ENCODE results near the gene HCN1. TPM values are rescaled to one million over a fixed set of nuclear protein-coding genes. Genes with fewer than 3 reads are reported as not detected.
"Not testable (repeated sequence)": the region's sequence is repeated elsewhere in the genome, so short reads cannot be mapped to it uniquely, and the experiment has no call there.

The HCN1 gene
- polyA plus RNA-seq, 1 donor, result 0.18 TPM

- no peak for DNase-seq
- Histone ChIP-seq H3K9me3 (ENCODE audit: control insufficient read depth, low read depth, low read length) (no peaks in the 10 kb centered on the region), H3K27ac (ENCODE audit: low read length) (no peak overlapping the region), H3K36me3 (ENCODE audit: control insufficient read depth, insufficient read depth, low read length) (no peaks in the 10 kb centered on the region), H3K27me3 (ENCODE audit: control insufficient read depth, insufficient read depth, low read length) (no peaks in the 10 kb centered on the region), H3K4me3 (ENCODE audit: low read length) (no peak overlapping the region), H3K4me1 (ENCODE audit: control insufficient read depth, insufficient read depth, low read length) (no peaks in the 10 kb centered on the region)
- WGBS (ENCODE audit: insufficient coverage, low lambda C conversion rate), result 22% methylated on average over 1 of the region's 1 CpG
These were observed 72.3 kb downstream of the HCN1 start for GRCh38 chr5:45623832-45624231.

GRCh38 chr5:45622365-45622764 lies 73.8 kb downstream of the HCN1 start:
- Histone ChIP-seq H3K27me3 (ENCODE audit: control insufficient read depth, insufficient read depth, low read length) (no peaks in the 10 kb centered on the region), H3K4me3 (ENCODE audit: low read length) (no peak overlapping the region), H3K36me3 (ENCODE audit: control insufficient read depth, insufficient read depth, low read length) (no peaks in the 10 kb centered on the region), H3K9me3 (ENCODE audit: control insufficient read depth, low read depth, low read length) (no peaks in the 10 kb centered on the region), H3K27ac (ENCODE audit: low read length) (no peak overlapping the region), H3K4me1 (ENCODE audit: control insufficient read depth, insufficient read depth, low read length) (no peaks in the 10 kb centered on the region)
- DNase-seq, result no peak

GRCh38 chr5:45617859-45618416 lies 78.2 kb downstream of the HCN1 start:
- no peak for DNase-seq
- Histone ChIP-seq H3K9me3 (ENCODE audit: control insufficient read depth, low read depth, low read length) (no peaks in the 10 kb centered on the region), H3K27me3 (ENCODE audit: control insufficient read depth, insufficient read depth, low read length) (no peaks in the 10 kb centered on the region), H3K4me1 (ENCODE audit: control insufficient read depth, insufficient read depth, low read length) (no peaks in the 10 kb centered on the region), H3K36me3 (ENCODE audit: control insufficient read depth, insufficient read depth, low read length) (no peaks in the 10 kb centered on the region), H3K4me3 (ENCODE audit: low read length) (no peak overlapping the region), H3K27ac (ENCODE audit: low read length) (no peak overlapping the region)
- WGBS (ENCODE audit: insufficient coverage, low lambda C conversion rate), result 100% methylated on average over 1 of the region's 3 CpGs

GRCh38 chr5:45609661-45610060 lies 86.5 kb downstream of the HCN1 start:
- 100% methylated on average over 1 of the region's 3 CpGs for WGBS (ENCODE audit: insufficient coverage, low lambda C conversion rate)
- H3K4me3 ChIP-seq (ENCODE audit: low read length), result no peak overlapping the region
- H3K36me3 ChIP-seq (ENCODE audit: control insufficient read depth, insufficient read depth, low read length), result no peaks in the 10 kb centered on the region
- no peak overlapping the region for H3K27ac ChIP-seq (ENCODE audit: low read length)
- no peaks in the 10 kb centered on the region for H3K9me3 ChIP-seq (ENCODE audit: control insufficient read depth, low read depth, low read length)
- DNase-seq, result no peak
- H3K27me3 ChIP-seq (ENCODE audit: control insufficient read depth, insufficient read depth, low read length), result no peaks in the 10 kb centered on the region
- no peaks in the 10 kb centered on the region for H3K4me1 ChIP-seq (ENCODE audit: control insufficient read depth, insufficient read depth, low read length)

GRCh38 chr5:45604092-45604491 lies 92.1 kb downstream of the HCN1 start:
- H3K36me3 ChIP-seq (ENCODE audit: control insufficient read depth, insufficient read depth, low read length), result no peaks in the 10 kb centered on the region
- no peak overlapping the region for H3K4me3 ChIP-seq (ENCODE audit: low read length)
- H3K4me1 ChIP-seq (ENCODE audit: control insufficient read depth, insufficient read depth, low read length), result no peaks in the 10 kb centered on the region
- no CpG with 5 or more reads among the region's 2 CpGs for WGBS (ENCODE audit: insufficient coverage, low lambda C conversion rate)
- no peak overlapping the region for H3K27ac ChIP-seq (ENCODE audit: low read length)
- H3K27me3 ChIP-seq (ENCODE audit: control insufficient read depth, insufficient read depth, low read length), result no peaks in the 10 kb centered on the region
- H3K9me3 ChIP-seq (ENCODE audit: control insufficient read depth, low read depth, low read length), result no peaks in the 10 kb centered on the region
- no peak for DNase-seq

- WGBS (ENCODE audit: insufficient coverage, low lambda C conversion rate), result 84% methylated on average over 3 of the region's 3 CpGs
- Histone ChIP-seq H3K4me3 (ENCODE audit: low read length) (no peak overlapping the region), H3K4me1 (ENCODE audit: control insufficient read depth, insufficient read depth, low read length) (no peaks in the 10 kb centered on the region), H3K27me3 (ENCODE audit: control insufficient read depth, insufficient read depth, low read length) (no peaks in the 10 kb centered on the region), H3K36me3 (ENCODE audit: control insufficient read depth, insufficient read depth, low read length) (no peaks in the 10 kb centered on the region), H3K27ac (ENCODE audit: low read length) (no peak overlapping the region), H3K9me3 (ENCODE audit: control insufficient read depth, low read depth, low read length) (no peaks in the 10 kb centered on the region)
- DNase-seq, result no peak
These were observed 94.8 kb downstream of the HCN1 start for GRCh38 chr5:45601424-45601823.

- Histone ChIP-seq H3K4me3 (ENCODE audit: low read length) (no peak overlapping the region), H3K36me3 (ENCODE audit: control insufficient read depth, insufficient read depth, low read length) (no peaks in the 10 kb centered on the region), H3K9me3 (ENCODE audit: control insufficient read depth, low read depth, low read length) (peaks cover 3% of the 10 kb centered on the region), H3K4me1 (ENCODE audit: control insufficient read depth, insufficient read depth, low read length) (no peaks in the 10 kb centered on the region), H3K27me3 (ENCODE audit: control insufficient read depth, insufficient read depth, low read length) (no peaks in the 10 kb centered on the region), H3K27ac (ENCODE audit: low read length) (no peak overlapping the region)
- no peak for DNase-seq
These were observed 99.9 kb downstream of the HCN1 start for GRCh38 chr5:45596320-45596719.

GRCh38 chr5:45586001-45586400 lies 110.2 kb downstream of the HCN1 start:
- DNase-seq; H3K4me3 ChIP-seq (ENCODE audit: low read length); H3K9me3 ChIP-seq (ENCODE audit: control insufficient read depth, low read depth, low read length); H3K27ac ChIP-seq (ENCODE audit: low read length); H3K36me3 ChIP-seq (ENCODE audit: control insufficient read depth, insufficient read depth, low read length); H3K4me1 ChIP-seq (ENCODE audit: control insufficient read depth, insufficient read depth, low read length); H3K27me3 ChIP-seq (ENCODE audit: control insufficient read depth, insufficient read depth, low read length): not testable (repeated sequence)
- WGBS (ENCODE audit: insufficient coverage, low lambda C conversion rate), result no CpG with 5 or more reads among the region's 8 CpGs

GRCh38 chr5:45578270-45578669 lies 117.9 kb downstream of the HCN1 start:
- Histone ChIP-seq H3K9me3 (ENCODE audit: control insufficient read depth, low read depth, low read length) (no peaks in the 10 kb centered on the region), H3K4me3 (ENCODE audit: low read length) (no peak overlapping the region), H3K27ac (ENCODE audit: low read length) (no peak overlapping the region), H3K27me3 (ENCODE audit: control insufficient read depth, insufficient read depth, low read length) (no peaks in the 10 kb centered on the region), H3K36me3 (ENCODE audit: control insufficient read depth, insufficient read depth, low read length) (no peaks in the 10 kb centered on the region), H3K4me1 (ENCODE audit: control insufficient read depth, insufficient read depth, low read length) (no peaks in the 10 kb centered on the region)
- no CpG with 5 or more reads among the region's 2 CpGs for WGBS (ENCODE audit: insufficient coverage, low lambda C conversion rate)
- DNase-seq, result no peak

- Histone ChIP-seq H3K27ac (ENCODE audit: low read length) (no peak overlapping the region), H3K27me3 (ENCODE audit: control insufficient read depth, insufficient read depth, low read length) (no peaks in the 10 kb centered on the region), H3K36me3 (ENCODE audit: control insufficient read depth, insufficient read depth, low read length) (no peaks in the 10 kb centered on the region), H3K4me3 (ENCODE audit: low read length) (no peak overlapping the region), H3K9me3 (ENCODE audit: control insufficient read depth, low read depth, low read length) (no peaks in the 10 kb centered on the region), H3K4me1 (ENCODE audit: control insufficient read depth, insufficient read depth, low read length) (no peaks in the 10 kb centered on the region)
- 0% methylated on average over 1 of the region's 1 CpG for WGBS (ENCODE audit: insufficient coverage, low lambda C conversion rate)
- no peak for DNase-seq
These were observed 127.4 kb downstream of the HCN1 start for GRCh38 chr5:45568813-45569212.

GRCh38 chr5:45542421-45542820 lies 153.8 kb downstream of the HCN1 start:
- H3K27ac ChIP-seq (ENCODE audit: low read length), result no peak overlapping the region
- H3K36me3 ChIP-seq (ENCODE audit: control insufficient read depth, insufficient read depth, low read length), result no peaks in the 10 kb centered on the region
- 40% methylated on average over 1 of the region's 3 CpGs for WGBS (ENCODE audit: insufficient coverage, low lambda C conversion rate)
- H3K4me3 ChIP-seq (ENCODE audit: low read length), result no peak overlapping the region
- no peaks in the 10 kb centered on the region for H3K4me1 ChIP-seq (ENCODE audit: control insufficient read depth, insufficient read depth, low read length)
- no peaks in the 10 kb centered on the region for H3K27me3 ChIP-seq (ENCODE audit: control insufficient read depth, insufficient read depth, low read length)
- no peaks in the 10 kb centered on the region for H3K9me3 ChIP-seq (ENCODE audit: control insufficient read depth, low read depth, low read length)
- DNase-seq, result no peak

Data from large intestine (tissue), 3 donors.